Ovary (tissue), 9 donors: ENCODE results near the gene FAM98B. TPM values are rescaled to one million over a fixed set of nuclear protein-coding genes. Genes with fewer than 3 reads are reported as not detected.
A peak's percentile ranks its signal among the peaks of the same experiment; 100 is the strongest.

Experiments used
- DNase-seq, 5 donors: peaks; one replicate each; pipeline ENCODE4 v3.0.0-alpha.2; 2019 to 2020
- H3K27ac ChIP-seq, 2 donors: fragments of 200-600 bp; one replicate each; pipeline versions ENCODE4 v1.5.1 to v1.8.0; 2019 to 2022
- H3K27me3 ChIP-seq: fragments of 200-600 bp; one replicate; pipeline ENCODE4 v1.8.0; 2022
- H3K36me3 ChIP-seq: fragments of 200-600 bp; sonication (generic); one replicate; pipeline ENCODE4 v1.5.1; 2019
- H3K4me1 ChIP-seq: one replicate; pipeline ENCODE4 v1.8.1; 2013; ENCODE audit warnings: mild to moderate bottlenecking, moderate library complexity; ENCODE audit not compliant: insufficient read depth
- H3K4me3 ChIP-seq: fragments of 200-600 bp; sonication (generic); one replicate; pipeline ENCODE4 v1.5.1; 2017
- H3K9me3 ChIP-seq, 2 donors: fragments of 200-600 bp in 1 of 2; sonication (generic) in 1 of 2; one replicate each; pipeline versions ENCODE4 v1.5.1 to v1.8.1; 2013 to 2019; ENCODE audit warnings: mild to moderate bottlenecking in 1 of 2, moderate library complexity in 1 of 2
- CTCF ChIP-seq, 3 donors: fragments of 450-650 bp in 2 of 3; fragments of 200-600 bp in 1 of 3; IDR thresholded peaks; one replicate each; pipeline versions ENCODE4 v1.5.1 to v1.8.0; 2016 to 2022; ENCODE audit warnings: antibody characterized with exemption in 3 of 3, mild to moderate bottlenecking in 1 of 3
- EP300 ChIP-seq: sonication (generic); formaldehyde crosslinking; IDR thresholded peaks from one replicate; pipeline ENCODE4 v1.6.1; 2017; ENCODE audit warnings: antibody characterized with exemption
- POLR2A ChIP-seq: fragments of 450-650 bp; IDR thresholded peaks from one replicate; pipeline ENCODE4 v1.6.1; 2017; ENCODE audit warnings: antibody characterized with exemption, mild to moderate bottlenecking, moderate library complexity
- WGBS, 3 donors: extraction: QIAGEN DNeasy Blood & Tissue Kit in 1 of 3; methylation state at CpG; one replicate each; pipeline versions ENCODE4 v1.1.5 to v1.1.7; 2013 to 2017; 5-methylcytosine and 5-hydroxymethylcytosine counted together
- intact Hi-C, 4 donors: fragments of 100-400 bp; cut with DNase I; formaldehyde crosslinking; loops; one replicate each; pipeline versions ENCODE4 v1.11.0 to v1.15.1; 2022 to 2023
- polyA plus RNA-seq, 2 donors: library from polyadenylated mRNA; stranded (reverse); fragments of 200-250 nt in 1 of 2; fragments of 350-450 nt in 1 of 2; fragmentation: Illumina TruSeq in 1 of 2; extraction: RNeasy Lipid Tissue Mini Kit (QIAGEN cat#74804) in 1 of 2; gene quantifications; one replicate each; pipeline ENCODE4 v1.2.3, GENCODE V29; 2013 to 2014
- total RNA-seq, 7 donors: library from RNA; depleted of rRNA in 2 of 7; stranded (reverse); fragments of >200 nt in 2 of 7; fragmentation: NEBNext Ultra II Directional in 3 of 7; extraction: Animal tissue kit (Norgen Biotek cat#: 25700) in 3 of 7; gene quantifications; one replicate each; pipeline versions ENCODE4 v1.1.0 to v1.2.4, GENCODE V29; 2016 to 2023
- donor health status: DM: no; HTN: no; CAD: no; lungs with moderate emphysema.
- donor health status: DM: no; HTN: no; CAD: no.
- donor health status: Bipolar disorder and iron deficiency.
- donor health status: DM: yes; HTN: yes; CAD: no.
- donor health status: DM: no; HTN: no; CAD: no.
- donor health status: DM: yes; HTN: yes; CAD: no.

The FAM98B gene
- total and polyA plus RNA-seq, 9 donors = 9.4 to 35.3 (median 19.8) TPM

GRCh38 chr15:38536201-38536676, 82.3 kb downstream of the FAM98B start:
- no peaks in the 10 kb centered on the region for H3K36me3 ChIP-seq
- no peaks in the 10 kb centered on the region for H3K4me1 ChIP-seq
- 12 to 15% (median 15%) methylated on average over 3 of the region's 3 CpGs for WGBS, 3 donors
- H3K9me3 ChIP-seq = no peaks in the 10 kb centered on the region
- no peak overlapping the region for H3K27ac ChIP-seq
- TF ChIP-seq EP300 (no peak), CTCF (IDR thresholded peaks at IDR 0.05) (no peak), POLR2A (no peak)
- DNase-seq = peak in 2 of 5 donors; percentile 20 to 59
- H3K4me3 ChIP-seq = no peak overlapping the region
- no peaks in the 10 kb centered on the region for H3K27me3 ChIP-seq
- intact Hi-C loops = no loop called here

Other genes with a start within 250 kb of the FAM98B start
- 10 to 100 TPM; 18.3 to 30.5 (median 20.6) TPM for gene SPRED1, start 201.3 kb upstream of the FAM98B start, total RNA-seq
- 10 to 100 TPM in 1 of 2 donors, 1 to 10 TPM in 1; 8.5 to 18.9 TPM for gene SPRED1, start 201.3 kb upstream of the FAM98B start, polyA plus RNA-seq
- 10 to 100 TPM in 1 of 7 donors, 1 to 10 TPM in 3, under 1 TPM in 3; 0.28 to 15.5 (median 1.0) TPM for gene RASGRP1, start 110.7 kb downstream of the FAM98B start, total RNA-seq
- gene RASGRP1, start 110.7 kb downstream of the FAM98B start, polyA plus RNA-seq = 1 to 10 TPM in 1 of 2 donors, under 1 TPM in 1; 0.13 to 1.1 TPM